ENCODE measurements around the gene PRKCZ. TPM values are rescaled to one million over a fixed set of nuclear protein-coding genes. Genes with fewer than 3 reads are reported as not detected.

The PRKCZ gene
- total RNA-seq, 2 experiments from 2014 or later: 17.8 to 19.0 TPM

DNA sequence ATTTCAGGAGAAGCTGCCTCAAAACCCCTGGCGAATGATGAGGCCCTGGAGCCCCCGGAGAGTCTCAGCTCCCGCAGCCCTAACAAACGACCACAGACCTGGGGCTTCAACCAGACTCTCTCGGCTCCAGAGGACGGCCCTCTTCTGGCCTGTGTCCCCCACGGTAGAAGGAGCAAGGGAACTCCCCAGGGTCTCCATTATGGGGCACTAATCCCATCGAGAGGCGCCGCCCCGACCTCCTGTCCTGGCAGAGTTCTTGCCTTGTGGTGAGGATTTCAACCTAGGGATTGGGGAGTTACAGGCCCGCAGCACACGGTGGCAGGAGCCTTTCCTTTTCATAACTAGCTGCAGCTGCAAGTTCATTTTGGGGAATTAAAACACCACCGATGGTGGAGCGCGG, 138.1 kb downstream of the PRKCZ start:
- peaks cover 31% of the 10 kb centered on the region for H3K4me1 ChIP-seq (ENCODE audit: insufficient read depth, low read length)
- H3K27me3 ChIP-seq (ENCODE audit: control insufficient read depth in 1 of 2, insufficient read depth in 2 of 2, low read length in 2 of 2): no peaks in the 10 kb centered on the region
- Mint-ChIP-seq H3K9me3 (no peaks in the 10 kb centered on the region), H3K36me3 (ENCODE audit: low read depth) (peaks cover 6% of the 10 kb centered on the region), H3K4me3 (no peak overlapping the region), H3K27me3 (no peaks in the 10 kb centered on the region), H3K27ac (peak overlapping the region; percentile 89), H3K4me1 (ENCODE audit: low read depth) (no peaks in the 10 kb centered on the region)
- TF ChIP-seq, protein P1, sequence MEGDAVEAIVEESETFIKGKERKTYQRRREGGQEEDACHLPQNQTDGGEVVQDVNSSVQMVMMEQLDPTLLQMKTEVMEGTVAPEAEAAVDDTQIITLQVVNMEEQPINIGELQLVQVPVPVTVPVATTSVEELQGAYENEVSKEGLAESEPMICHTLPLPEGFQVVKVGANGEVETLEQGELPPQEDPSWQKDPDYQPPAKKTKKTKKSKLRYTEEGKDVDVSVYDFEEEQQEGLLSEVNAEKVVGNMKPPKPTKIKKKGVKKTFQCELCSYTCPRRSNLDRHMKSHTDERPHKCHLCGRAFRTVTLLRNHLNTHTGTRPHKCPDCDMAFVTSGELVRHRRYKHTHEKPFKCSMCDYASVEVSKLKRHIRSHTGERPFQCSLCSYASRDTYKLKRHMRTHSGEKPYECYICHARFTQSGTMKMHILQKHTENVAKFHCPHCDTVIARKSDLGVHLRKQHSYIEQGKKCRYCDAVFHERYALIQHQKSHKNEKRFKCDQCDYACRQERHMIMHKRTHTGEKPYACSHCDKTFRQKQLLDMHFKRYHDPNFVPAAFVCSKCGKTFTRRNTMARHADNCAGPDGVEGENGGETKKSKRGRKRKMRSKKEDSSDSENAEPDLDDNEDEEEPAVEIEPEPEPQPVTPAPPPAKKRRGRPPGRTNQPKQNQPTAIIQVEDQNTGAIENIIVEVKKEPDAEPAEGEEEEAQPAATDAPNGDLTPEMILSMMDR (IDR thresholded peaks at IDR 0.05): no peak
- CTCF ChIA-PET: interaction anchor here (0.7 kb wide), 1 partner anchor 9 kb away, joined by 3 read pairs; no protein-coding TSS in a partner anchor
- ATAC-seq (ENCODE audit: poor library complexity) (no peak), DNase-seq (no peak)
- no peak overlapping the region for H3K27ac ChIP-seq (ENCODE audit: low read depth in 1 of 2, low read length in 2 of 2)
- intact Hi-C loops (cut with DNase I, micrococcal nuclease): no loop called here
- no peak overlapping the region for H3K4me3 ChIP-seq (ENCODE audit: low read length)
- peaks cover 10% of the 10 kb centered on the region for H3K36me3 ChIP-seq (ENCODE audit: insufficient read depth, low read length)
- POLR2A ChIA-PET: interaction anchor here (1.1 kb wide), 1 partner anchor 336 kb away, joined by 5 read pairs; no protein-coding TSS in a partner anchor
- H3K9me3 ChIP-seq (ENCODE audit: control insufficient read depth in 1 of 2, insufficient read depth in 1 of 2, low read length in 2 of 2): peaks cover 0 to 5% of the 10 kb centered on the region in 2 experiments

DNA sequence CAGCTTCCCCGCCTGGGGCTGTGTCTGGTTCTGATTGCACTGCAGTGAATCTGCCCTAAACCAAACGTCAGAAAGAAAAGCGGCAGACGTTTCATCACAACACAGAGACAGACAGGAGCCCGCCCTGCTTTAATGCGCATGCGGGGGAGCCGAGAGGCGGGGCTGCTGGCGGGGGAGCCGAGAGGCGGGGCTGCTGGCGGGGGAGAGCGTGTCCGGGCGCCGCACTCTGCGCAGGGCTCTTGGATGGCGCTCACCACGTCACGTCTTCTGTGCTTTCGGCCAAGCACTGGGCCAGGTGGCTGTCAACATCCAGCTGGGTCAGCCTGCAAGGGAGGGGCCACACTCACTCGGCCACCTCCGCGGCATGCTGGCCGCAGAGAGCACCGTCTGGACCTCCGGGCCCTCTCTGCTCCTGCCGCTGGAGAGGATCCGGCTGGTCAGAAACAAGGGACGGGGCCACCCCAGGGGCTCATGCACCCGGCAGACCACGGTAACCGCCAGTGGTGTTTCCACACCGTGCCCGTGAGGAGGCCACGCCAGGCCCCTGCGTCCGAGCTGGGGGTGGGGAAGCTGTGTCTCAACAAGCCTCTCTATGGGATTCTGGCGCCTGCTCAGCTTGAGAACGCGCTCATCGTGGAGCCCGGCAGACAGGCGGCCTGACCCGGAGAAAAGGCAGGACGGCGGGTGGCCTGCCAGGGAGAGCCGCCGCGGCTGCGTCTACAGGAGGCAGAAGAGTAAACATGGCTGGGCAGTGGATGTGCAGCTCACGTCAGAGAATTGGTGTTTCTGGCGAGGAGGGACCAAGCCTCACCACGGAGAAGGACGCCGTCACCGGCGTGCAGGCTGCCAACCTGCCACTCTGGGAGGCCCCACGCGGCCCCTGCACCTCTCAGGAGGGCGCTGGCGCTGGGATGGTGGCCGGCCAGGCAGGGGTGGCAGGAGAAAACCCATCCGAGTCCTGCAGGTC, 139.5 kb downstream of the PRKCZ start:
- no peaks in the 10 kb centered on the region for H3K27me3 Mint-ChIP-seq

GRCh38 chr1:2190491-2190976, 140.3 kb downstream of the PRKCZ start:
- no peak overlapping the region for H3K27ac ChIP-seq (ENCODE audit: low read depth in 1 of 2, low read length in 2 of 2)
- H3K4me3 ChIP-seq (ENCODE audit: low read length): peak overlapping the region; percentile 65
- H3K4me1 ChIP-seq (ENCODE audit: insufficient read depth, low read length): peaks cover 45% of the 10 kb centered on the region
- intact Hi-C loops (cut with DNase I, micrococcal nuclease): loop anchor here (10.0 kb wide), 2 partner anchors 56 to 654 kb away; no protein-coding TSS in a partner anchor
- TF ChIP-seq, protein P1 (IDR thresholded peaks at IDR 0.05): no peak
- ChIA-PET POLR2A (interaction anchor here (0.6 kb wide), 1 partner anchor 201 kb away, joined by 3 read pairs; the partner anchor contains the start of genes MORN1 and RER1), CTCF (no interaction called here)
- H3K9me3 ChIP-seq (ENCODE audit: control insufficient read depth in 1 of 2, insufficient read depth in 1 of 2, low read length in 2 of 2): peaks cover 0 to 5% of the 10 kb centered on the region in 2 experiments
- ATAC-seq (ENCODE audit: poor library complexity) (no peak), DNase-seq (peak in 1 of 14 experiments; percentile 41)
- peaks cover 3% of the 10 kb centered on the region for H3K36me3 Mint-ChIP-seq (ENCODE audit: low read depth)
- no peaks in the 10 kb centered on the region for H3K9me3 Mint-ChIP-seq
- H3K27me3 Mint-ChIP-seq: no peaks in the 10 kb centered on the region
- H3K27ac Mint-ChIP-seq: peak overlapping the region; percentile 7
- H3K4me1 Mint-ChIP-seq (ENCODE audit: low read depth): no peaks in the 10 kb centered on the region
- H3K4me3 Mint-ChIP-seq: peak overlapping the region; percentile 35
- peaks cover 6% of the 10 kb centered on the region for H3K36me3 ChIP-seq (ENCODE audit: insufficient read depth, low read length)
- H3K27me3 ChIP-seq (ENCODE audit: control insufficient read depth in 1 of 2, insufficient read depth in 2 of 2, low read length in 2 of 2): no peaks in the 10 kb centered on the region

More for the DNA sequence above, 139.5 kb downstream of the PRKCZ start:
- no peaks in the 10 kb centered on the region for H3K4me1 Mint-ChIP-seq (ENCODE audit: low read depth)
- intact Hi-C loops (cut with DNase I, micrococcal nuclease): loop anchor here (10.0 kb wide), 2 partner anchors 55 to 655 kb away; no protein-coding TSS in a partner anchor
- POLR2A ChIA-PET: interaction anchor here (0.6 to 1.1 kb wide), 3 partner anchors 202 to 334 kb away, joined by 3 to 5 read pairs (median 3); partner anchors contain the start of genes MORN1 and RER1
- CTCF ChIA-PET: interaction anchor here (1.0 to 1.1 kb wide), 2 partner anchors 15 to 192 kb away, joined by 3 to 4 read pairs; no protein-coding TSS in a partner anchor
- H3K27ac Mint-ChIP-seq: peak overlapping the region; percentile 89
- peaks cover 0 to 5% of the 10 kb centered on the region in 2 experiments for H3K9me3 ChIP-seq (ENCODE audit: control insufficient read depth in 1 of 2, insufficient read depth in 1 of 2, low read length in 2 of 2)
- peaks cover 8% of the 10 kb centered on the region for H3K36me3 ChIP-seq (ENCODE audit: insufficient read depth, low read length)
- peak overlapping the region; percentile 76 for H3K4me3 Mint-ChIP-seq
- DNase-seq (peak; percentile 75 to 95 (median 90)), ATAC-seq (ENCODE audit: poor library complexity) (peak; percentile 75)
- H3K27ac ChIP-seq (ENCODE audit: low read depth in 1 of 2, low read length in 2 of 2): peak overlapping the region; percentile 17 to 78
- no peaks in the 10 kb centered on the region for H3K27me3 ChIP-seq (ENCODE audit: control insufficient read depth in 1 of 2, insufficient read depth in 2 of 2, low read length in 2 of 2)
- TF ChIP-seq, protein P1 (IDR thresholded peaks at IDR 0.05): no peak
- peaks cover 38% of the 10 kb centered on the region for H3K4me1 ChIP-seq (ENCODE audit: insufficient read depth, low read length)
- peaks cover 6% of the 10 kb centered on the region for H3K36me3 Mint-ChIP-seq (ENCODE audit: low read depth)
- no peaks in the 10 kb centered on the region for H3K9me3 Mint-ChIP-seq
- H3K4me3 ChIP-seq (ENCODE audit: low read length): peak overlapping the region; percentile 65
